A673 (cell line): ENCODE data around the gene GNAT2. TPM values are rescaled to one million over a fixed set of nuclear protein-coding genes. Genes with fewer than 3 reads are reported as not detected.

Experiments used
- BruUV-seq: library from RNA; stranded (reverse); fragments of 400-500 nt; replicated peaks from 2 replicates; lab custom pipeline; 2021; lab: Mats Ljungman, UMichigan
- CTCF ChIA-PET: fragments of 300-600 bp; sonication (Branson Sonifier 250); formaldehyde crosslinking; loops from one replicate; lab custom pipeline; 2022; ENCODE audit warnings: antibody characterized with exemption; lab: Charles Lee
- POLR2A ChIA-PET: fragments of 300-600 bp; sonication (Branson Sonifier 250); formaldehyde crosslinking; loops from one replicate; lab custom pipeline; 2022; ENCODE audit warnings: antibody characterized with exemption; ENCODE audit not compliant: low non-redundant PET; lab: Charles Lee
- DNase-seq: peaks from one replicate; pipeline ENCODE4 v3.0.0-alpha.2; 2015; ENCODE audit warnings: low spot score
- H3K27ac ChIP-seq: fragments of 200-600 bp; sonication (generic); 2 replicates; pipeline ENCODE4 v1.5.1; 2016; ENCODE audit warnings: mixed run types, low read depth, mild to moderate bottlenecking, mixed read lengths, antibody characterized with exemption, low read length; ENCODE audit not compliant: poor library complexity, severe bottlenecking
- H3K27me3 ChIP-seq: fragments of 200-600 bp; sonication (generic); replicated peaks from 2 replicates; pipeline ENCODE4 v1.6.1; 2017; ENCODE audit warnings: mixed run types, low read depth, mild to moderate bottlenecking, mixed read lengths, antibody characterized with exemption, low read length; ENCODE audit not compliant: insufficient read depth, poor library complexity
- H3K36me3 ChIP-seq: fragments of 200-600 bp; sonication (generic); 2 replicates; pipeline ENCODE4 v1.6.1; 2016; ENCODE audit warnings: mixed run types, mild to moderate bottlenecking, mixed read lengths, antibody characterized with exemption, low read length; ENCODE audit not compliant: insufficient read depth, poor library complexity, severe bottlenecking
- H3K4me1 ChIP-seq: fragments of 200-600 bp; sonication (generic); 2 replicates; pipeline ENCODE4 v1.6.1; 2017; ENCODE audit warnings: mixed run types, mild to moderate bottlenecking, mixed read lengths, antibody characterized with exemption, low read length; ENCODE audit not compliant: insufficient read depth, poor library complexity, severe bottlenecking
- H3K4me3 ChIP-seq: fragments of 200-600 bp; sonication (generic); 2 replicates; pipeline ENCODE4 v1.5.1; 2016; ENCODE audit warnings: low read depth, mixed run types, mild to moderate bottlenecking, mixed read lengths, low read length; ENCODE audit not compliant: poor library complexity, severe bottlenecking
- H3K9me3 ChIP-seq: fragments of 200-600 bp; sonication (generic); 2 replicates; pipeline ENCODE4 v1.6.1; 2016; ENCODE audit warnings: mixed run types, low read depth, mild to moderate bottlenecking, mixed read lengths, antibody characterized with exemption, low read length; ENCODE audit not compliant: poor library complexity, severe bottlenecking
- CTCF ChIP-seq: fragments of 300-800, 200-600 bp; sonication (generic); conservative IDR thresholded peaks from 2 replicates; pipeline ENCODE4 v1.5.1; 2017; ENCODE audit warnings: low read depth, mild to moderate bottlenecking, antibody characterized with exemption, low read length, moderate library complexity, mixed read lengths
- EZH2 ChIP-seq: fragments of 200-600 bp; sonication (generic); IDR thresholded peaks from 2 replicates; pipeline ENCODE4 v1.6.1; 2017; ENCODE audit warnings: borderline replicate concordance, low read depth, mild to moderate bottlenecking, mixed read lengths, antibody characterized with exemption, low read length; ENCODE audit not compliant: poor library complexity, severe bottlenecking
- intact Hi-C: fragments of 100-400 bp; cut with micrococcal nuclease; formaldehyde crosslinking; loops from one replicate; pipeline ENCODE4 v1.10.0; 2022; ENCODE audit not compliant: unreplicated experiment
- total RNA-seq: library from RNA; stranded (reverse); gene quantifications from 2 replicates; pipeline ENCODE4 v1.2.3, GENCODE V29; 2021

The GNAT2 gene
- total RNA-seq, 1 experiment from 2014 or later: not detected

- Histone ChIP-seq H3K27me3 (no peaks in the 10 kb centered on the region), H3K4me1 (peaks cover 27% of the 10 kb centered on the region), H3K4me3 (no peak overlapping the region), H3K27ac (no peak overlapping the region), H3K36me3 (no peaks in the 10 kb centered on the region), H3K9me3 (no peaks in the 10 kb centered on the region)
- BruUV-seq: no TSS peak
- ChIA-PET POLR2A (interaction anchor here (0.6 kb wide), 1 partner anchor 21 kb away, joined by 4 read pairs; no protein-coding TSS in a partner anchor), CTCF (no interaction called here)
- no peak for DNase-seq
- TF ChIP-seq EZH2 (no peak), CTCF (no peak)
- intact Hi-C loops: no loop called here
These were observed 62.9 kb downstream of the GNAT2 start for GRCh38 chr1:109556563-109556962.

Other genes with a start within 250 kb of the GNAT2 start
- gene SORT1, start 221.7 kb downstream of the GNAT2 start, total RNA-seq: 52.4 and 56.5 TPM in 2 replicates
- gene PSMA5, start 193.2 kb downstream of the GNAT2 start, total RNA-seq: 189 and 201 TPM in 2 replicates
- 0.09 and 0.13 TPM in 2 replicates for gene SYPL2, start 153.1 kb downstream of the GNAT2 start, total RNA-seq
- gene ATXN7L2, start 135.7 kb downstream of the GNAT2 start, total RNA-seq: 11.0 and 16.3 TPM in 2 replicates
- gene CYB561D1, start 125.5 kb downstream of the GNAT2 start, total RNA-seq: 5.7 and 7.3 TPM in 2 replicates
- 1.8 and 2.3 TPM in 2 replicates for gene AMIGO1, start 109.9 kb downstream of the GNAT2 start, total RNA-seq
- gene GPR61, start 79.7 kb downstream of the GNAT2 start, total RNA-seq: not detected in 2 replicates
- 11.1 and 12.8 TPM in 2 replicates for gene GNAI3, start 71.0 kb downstream of the GNAT2 start, total RNA-seq
- 119 and 132 TPM in 2 replicates for gene AMPD2, start 221 bp upstream of the GNAT2 start, total RNA-seq
- gene GSTM4, start 36.5 kb upstream of the GNAT2 start, total RNA-seq: 173 and 188 TPM in 2 replicates
- 47.3 and 62.2 TPM in 2 replicates for gene GSTM2, start 48.4 kb upstream of the GNAT2 start, total RNA-seq
- gene GSTM1, start 68.2 kb upstream of the GNAT2 start, total RNA-seq: 166 TPM in 2 replicates
- gene GSTM5, start 92.6 kb upstream of the GNAT2 start, total RNA-seq: 0.13 and 0.43 TPM in 2 replicates
- 72.2 and 73.4 TPM in 2 replicates for gene GSTM3, start 121.4 kb upstream of the GNAT2 start, total RNA-seq
- gene EPS8L3, start 144.3 kb upstream of the GNAT2 start, total RNA-seq: not detected in 2 replicates